ENCODE data around the gene SETD5.

SETD5 gene

GRCh38 chr3:9399337-9399703 lies 1.9 kb downstream of the SETD5 start:
- ATAC-seq (no peak), DNase-seq (ENCODE audit: low spot score in 2 of 2) (no peak)
- Mint-ChIP-seq H3K27ac (peak overlapping the region; percentile 98), H3K4me3 (peak overlapping the region; percentile 93), H3K9me3 (no peaks in the 10 kb centered on the region), H3K4me1 (peaks cover 60% of the 10 kb centered on the region), H3K36me3 (peaks cover 56% of the 10 kb centered on the region)

GRCh38 chr3:9399746-9400145 lies 2.3 kb downstream of the SETD5 start:
- peak overlapping the region; percentile 93 for H3K4me3 Mint-ChIP-seq

GRCh38 chr3:9400616-9401015 lies 3.2 kb downstream of the SETD5 start:
- ATAC-seq (no peak), DNase-seq (ENCODE audit: low spot score in 2 of 2) (no peak)
- no peak overlapping the region for H3K27ac Mint-ChIP-seq
- peak overlapping the region; percentile 93 for H3K4me3 Mint-ChIP-seq
- H3K36me3 Mint-ChIP-seq = peaks cover 50% of the 10 kb centered on the region
- no peaks in the 10 kb centered on the region for H3K9me3 Mint-ChIP-seq
- H3K4me1 Mint-ChIP-seq = peaks cover 57% of the 10 kb centered on the region

More at GRCh38 chr3:9399746-9400145, 2.3 kb downstream of the SETD5 start:
- H3K9me3 Mint-ChIP-seq = no peaks in the 10 kb centered on the region
- peaks cover 55% of the 10 kb centered on the region for H3K36me3 Mint-ChIP-seq
- H3K27ac Mint-ChIP-seq = peak overlapping the region; percentile 98
- DNase-seq (ENCODE audit: low spot score in 2 of 2) (no peak), ATAC-seq (no peak)
- H3K4me1 Mint-ChIP-seq = peaks cover 59% of the 10 kb centered on the region

GRCh38 chr3:9401986-9402385 lies 4.6 kb downstream of the SETD5 start:
- no peaks in the 10 kb centered on the region for H3K9me3 Mint-ChIP-seq
- DNase-seq (ENCODE audit: low spot score in 2 of 2) (no peak), ATAC-seq (no peak)
- no peak overlapping the region for H3K27ac Mint-ChIP-seq
- peak overlapping the region; percentile 93 for H3K4me3 Mint-ChIP-seq
- H3K36me3 Mint-ChIP-seq = peaks cover 36% of the 10 kb centered on the region
- peaks cover 54% of the 10 kb centered on the region for H3K4me1 Mint-ChIP-seq

- DNase-seq (ENCODE audit: low spot score in 2 of 2) (no peak), ATAC-seq (no peak)
- Mint-ChIP-seq H3K27ac (no peak overlapping the region), H3K4me3 (peak overlapping the region; percentile 93), H3K4me1 (peaks cover 54% of the 10 kb centered on the region), H3K36me3 (peaks cover 30% of the 10 kb centered on the region), H3K9me3 (no peaks in the 10 kb centered on the region)
These were observed 5.2 kb downstream of the SETD5 start for GRCh38 chr3:9402410-9403228.

- DNase-seq (ENCODE audit: low spot score in 2 of 2) (no peak), ATAC-seq (no peak)
- peaks cover 60% of the 10 kb centered on the region for H3K4me1 Mint-ChIP-seq
- no peak overlapping the region for H3K27ac Mint-ChIP-seq
- no peaks in the 10 kb centered on the region for H3K9me3 Mint-ChIP-seq
- no peak overlapping the region for H3K4me3 Mint-ChIP-seq
- H3K36me3 Mint-ChIP-seq = peaks cover 22% of the 10 kb centered on the region
These were observed 6.0 kb downstream of the SETD5 start for GRCh38 chr3:9403463-9403862.

GRCh38 chr3:9404680-9405079 lies 7.3 kb downstream of the SETD5 start:
- ATAC-seq (peak; percentile 43), DNase-seq (ENCODE audit: low spot score in 2 of 2) (no peak)
- Mint-ChIP-seq H3K4me3 (no peak overlapping the region), H3K27ac (no peak overlapping the region), H3K36me3 (peaks cover 19% of the 10 kb centered on the region), H3K4me1 (peaks cover 63% of the 10 kb centered on the region), H3K9me3 (no peaks in the 10 kb centered on the region)

- DNase-seq (ENCODE audit: low spot score in 2 of 2) (no peak), ATAC-seq (no peak)
- H3K27ac Mint-ChIP-seq = no peak overlapping the region
- no peaks in the 10 kb centered on the region for H3K9me3 Mint-ChIP-seq
- H3K4me1 Mint-ChIP-seq = peaks cover 64% of the 10 kb centered on the region
- H3K4me3 Mint-ChIP-seq = no peak overlapping the region
- peaks cover 19% of the 10 kb centered on the region for H3K36me3 Mint-ChIP-seq
These were observed 8.3 kb downstream of the SETD5 start for GRCh38 chr3:9405756-9406155.

- ATAC-seq = no peak
- H3K9me3 Mint-ChIP-seq = no peaks in the 10 kb centered on the region
These were observed 9.6 kb downstream of the SETD5 start for GRCh38 chr3:9406856-9407626.

GRCh38 chr3:9408061-9408460 lies 10.6 kb downstream of the SETD5 start:
- H3K27ac Mint-ChIP-seq = no peak overlapping the region
- peaks cover 19% of the 10 kb centered on the region for H3K36me3 Mint-ChIP-seq
- H3K4me1 Mint-ChIP-seq = peaks cover 43% of the 10 kb centered on the region
- DNase-seq (ENCODE audit: low spot score in 2 of 2) (no peak), ATAC-seq (no peak)
- H3K4me3 Mint-ChIP-seq = no peak overlapping the region
- H3K9me3 Mint-ChIP-seq = no peaks in the 10 kb centered on the region

More at GRCh38 chr3:9406856-9407626, 9.6 kb downstream of the SETD5 start:
- no peak for DNase-seq (ENCODE audit: low spot score in 2 of 2)
- Mint-ChIP-seq H3K4me1 (peaks cover 52% of the 10 kb centered on the region), H3K4me3 (no peak overlapping the region), H3K36me3 (peaks cover 19% of the 10 kb centered on the region), H3K27ac (no peak overlapping the region)

GRCh38 chr3:9408546-9408945 lies 11.1 kb downstream of the SETD5 start:
- H3K9me3 Mint-ChIP-seq = no peaks in the 10 kb centered on the region
- H3K4me1 Mint-ChIP-seq = peaks cover 47% of the 10 kb centered on the region
- no peak overlapping the region for H3K4me3 Mint-ChIP-seq
- H3K27ac Mint-ChIP-seq = no peak overlapping the region
- ATAC-seq (no peak), DNase-seq (ENCODE audit: low spot score in 2 of 2) (no peak)
- peaks cover 24% of the 10 kb centered on the region for H3K36me3 Mint-ChIP-seq

GRCh38 chr3:9409981-9410854 lies 12.8 kb downstream of the SETD5 start:
- Mint-ChIP-seq H3K27ac (peak overlapping the region; percentile 50), H3K4me1 (peaks cover 47% of the 10 kb centered on the region), H3K9me3 (no peaks in the 10 kb centered on the region), H3K4me3 (no peak overlapping the region), H3K36me3 (peaks cover 30% of the 10 kb centered on the region)
- ATAC-seq = peak; percentile 55
- DNase-seq (ENCODE audit: low spot score in 2 of 2) = no peak

GRCh38 chr3:9411302-9411701 lies 13.9 kb downstream of the SETD5 start:
- DNase-seq (ENCODE audit: low spot score in 2 of 2) = no peak
- Mint-ChIP-seq H3K9me3 (no peaks in the 10 kb centered on the region), H3K4me3 (no peak overlapping the region), H3K4me1 (peaks cover 47% of the 10 kb centered on the region), H3K27ac (no peak overlapping the region), H3K36me3 (peaks cover 38% of the 10 kb centered on the region)
- ATAC-seq = no peak

GRCh38 chr3:9412293-9412692 lies 14.9 kb downstream of the SETD5 start:
- Mint-ChIP-seq H3K4me3 (no peak overlapping the region), H3K4me1 (peaks cover 47% of the 10 kb centered on the region), H3K27ac (no peak overlapping the region)

GRCh38 chr3:9414826-9415225 lies 17.4 kb downstream of the SETD5 start:
- DNase-seq (ENCODE audit: low spot score in 2 of 2) (no peak), ATAC-seq (no peak)
- Mint-ChIP-seq H3K4me1 (peaks cover 29% of the 10 kb centered on the region), H3K36me3 (peaks cover 48% of the 10 kb centered on the region), H3K9me3 (no peaks in the 10 kb centered on the region), H3K27ac (no peak overlapping the region), H3K4me3 (no peak overlapping the region)

More at GRCh38 chr3:9412293-9412692, 14.9 kb downstream of the SETD5 start:
- Mint-ChIP-seq H3K36me3 (peaks cover 48% of the 10 kb centered on the region), H3K9me3 (no peaks in the 10 kb centered on the region)
- no peak for ATAC-seq
- DNase-seq (ENCODE audit: low spot score in 2 of 2) = no peak
